Transverse colon (tissue), 4 donors: ENCODE data around the gene TTC39C. TPM values are rescaled to one million over a fixed set of nuclear protein-coding genes. Genes with fewer than 3 reads are reported as not detected.

Experiments used
- DNase-seq: peaks from one replicate; pipeline ENCODE4 v3.0.0-alpha.2; 2019
- H3K27ac ChIP-seq, 4 donors: fragments of 200-600 bp; sonication (generic); 2 replicates each; pipeline ENCODE4 v1.5.1; 2016 to 2018; ENCODE audit warnings: inconsistent platforms in 4 of 4
- H3K27me3 ChIP-seq: fragments of 200-600 bp; sonication (generic); 2 replicates; pipeline ENCODE4 v1.5.1; 2017; ENCODE audit warnings: inconsistent platforms
- H3K36me3 ChIP-seq, 4 donors: fragments of 200-600 bp; sonication (generic); 2 replicates each; pipeline ENCODE4 v1.5.1; 2017 to 2019; ENCODE audit warnings: inconsistent platforms in 4 of 4
- H3K4me1 ChIP-seq, 4 donors: fragments of 200-600 bp; sonication (generic); 2 replicates each; pipeline ENCODE4 v1.5.1; 2017 to 2020; ENCODE audit warnings: inconsistent platforms in 4 of 4
- H3K4me3 ChIP-seq, 4 donors: fragments of 200-600 bp; sonication (generic); 1 replicate in 1 of 4; 2 replicates in 3 of 4; pipeline versions ENCODE4 v1.5.1 to v1.6.1; 2017 to 2019; ENCODE audit warnings: inconsistent platforms in 4 of 4
- H3K9me3 ChIP-seq, 2 donors: fragments of 200-600 bp; sonication (generic); 2 replicates each; pipeline ENCODE4 v1.5.1; 2017 to 2019; ENCODE audit warnings: inconsistent platforms in 2 of 2
- EP300 ChIP-seq: sonication (generic); formaldehyde crosslinking; IDR thresholded peaks from one replicate; pipeline ENCODE4 v1.6.1; 2017; ENCODE audit warnings: antibody characterized with exemption, low read depth
- POLR2A ChIP-seq: fragments of 450-650 bp; IDR thresholded peaks from one replicate; pipeline ENCODE4 v1.6.1; 2016; ENCODE audit warnings: antibody characterized with exemption, mild to moderate bottlenecking, moderate library complexity
- POLR2AphosphoS5 ChIP-seq, 3 donors: sonication (generic); formaldehyde crosslinking; IDR thresholded peaks; one replicate each; pipeline ENCODE4 v1.6.1; 2016; ENCODE audit warnings: antibody characterized with exemption in 3 of 3
- WGBS, 2 donors: methylation state at CpG; one replicate each; pipeline ENCODE4 v1.1.5; 2018; ENCODE audit warnings: low coverage in 1 of 2; 5-methylcytosine and 5-hydroxymethylcytosine counted together
- in situ Hi-C, 4 donors: fragments of 200-750 bp; cut with MboI; loops; one replicate each; pipeline versions ENCODE4 v1.15.0 to v1.15.1; 2017; ENCODE audit warnings: low sequenced_read_pairs in 3 of 4, low pct_ligation_motif_present in 1 of 4, low pct_unique_long_range_greater_than_20kb in 1 of 4
- intact Hi-C: fragments of 100-400 bp; cut with DNase I; formaldehyde crosslinking; loops from one replicate; pipeline ENCODE4 v1.15.1; 2023; ENCODE audit warnings: low total_unique reads
- total RNA-seq, 4 donors: library from RNA; depleted of rRNA; stranded (reverse); fragments of >200 nt; gene quantifications; one replicate each; pipeline ENCODE4 v1.1.0, GENCODE V29; 2016
- TF ChIP-seq, protein P1 (sequence below), 5 experiments: fragments of 200-600 bp in 3 of 5; fragments of 450-650 bp in 2 of 5; sonication (generic) in 3 of 5; IDR thresholded peaks; 1 replicate in 2 of 5; 2 replicates in 3 of 5; pipeline ENCODE4 v1.5.1; 2016 to 2017; ENCODE audit warnings: antibody characterized with exemption in 5 of 5, inconsistent platforms in 3 of 5, mild to moderate bottlenecking in 2 of 5, moderate library complexity in 1 of 5

The TTC39C gene
- total RNA-seq, 4 donors from 2014 or later: 4.8 to 18.4 (median 7.4) TPM

DNA sequence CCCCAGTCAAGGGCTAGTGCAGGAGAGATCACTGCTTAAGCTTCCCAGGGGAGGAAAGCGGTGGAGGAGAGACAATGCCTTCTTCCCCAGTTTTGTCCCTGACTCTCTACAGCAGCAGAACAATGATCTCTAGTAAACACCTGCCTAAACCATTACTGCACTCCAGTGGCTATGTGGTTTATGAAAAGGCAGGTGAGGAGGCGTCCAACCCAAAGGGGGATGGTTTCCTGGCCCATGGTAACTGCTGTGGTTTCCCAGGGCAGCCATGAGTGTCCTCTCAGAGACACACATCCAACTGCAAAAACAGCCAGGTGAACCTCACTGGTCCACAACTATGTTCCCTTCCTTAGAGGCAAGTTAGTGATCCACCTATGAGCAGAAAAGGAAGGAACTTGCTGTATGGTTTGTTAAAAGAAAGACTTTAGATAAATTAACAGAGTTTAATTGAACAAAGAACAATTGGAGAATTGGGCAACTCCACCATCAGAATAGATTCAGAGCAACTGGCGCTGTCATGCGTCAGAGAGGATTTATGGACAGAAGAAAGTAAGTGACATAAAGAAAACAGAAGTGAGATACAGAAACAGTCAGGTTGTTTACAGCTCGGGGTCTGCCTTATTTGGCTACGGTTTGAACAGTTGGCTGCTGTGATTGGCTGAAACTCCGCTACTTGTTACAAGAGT lies 4.8 kb upstream of the TTC39C start:
- H3K27ac ChIP-seq: peak overlapping the region in 1 of 4 donors; percentile 7
- H3K4me3 ChIP-seq: no peak overlapping the region
- in situ Hi-C loops (no loop called here), intact Hi-C loops (no loop called here)
- TF ChIP-seq EP300 (no peak), POLR2A (no peak), POLR2AphosphoS5 (IDR thresholded peaks at IDR 0.05) (no peak)
- TF ChIP-seq, protein P1, sequence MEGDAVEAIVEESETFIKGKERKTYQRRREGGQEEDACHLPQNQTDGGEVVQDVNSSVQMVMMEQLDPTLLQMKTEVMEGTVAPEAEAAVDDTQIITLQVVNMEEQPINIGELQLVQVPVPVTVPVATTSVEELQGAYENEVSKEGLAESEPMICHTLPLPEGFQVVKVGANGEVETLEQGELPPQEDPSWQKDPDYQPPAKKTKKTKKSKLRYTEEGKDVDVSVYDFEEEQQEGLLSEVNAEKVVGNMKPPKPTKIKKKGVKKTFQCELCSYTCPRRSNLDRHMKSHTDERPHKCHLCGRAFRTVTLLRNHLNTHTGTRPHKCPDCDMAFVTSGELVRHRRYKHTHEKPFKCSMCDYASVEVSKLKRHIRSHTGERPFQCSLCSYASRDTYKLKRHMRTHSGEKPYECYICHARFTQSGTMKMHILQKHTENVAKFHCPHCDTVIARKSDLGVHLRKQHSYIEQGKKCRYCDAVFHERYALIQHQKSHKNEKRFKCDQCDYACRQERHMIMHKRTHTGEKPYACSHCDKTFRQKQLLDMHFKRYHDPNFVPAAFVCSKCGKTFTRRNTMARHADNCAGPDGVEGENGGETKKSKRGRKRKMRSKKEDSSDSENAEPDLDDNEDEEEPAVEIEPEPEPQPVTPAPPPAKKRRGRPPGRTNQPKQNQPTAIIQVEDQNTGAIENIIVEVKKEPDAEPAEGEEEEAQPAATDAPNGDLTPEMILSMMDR (IDR thresholded peaks at IDR 0.05): no peak
- 52 to 69% methylated on average over 5 to 7 of the region's 7 CpGs for WGBS, 2 donors
- peaks cover 3 to 5% (median 5%) of the 10 kb centered on the region in 4 donors for H3K4me1 ChIP-seq
- H3K9me3 ChIP-seq: no peaks in the 10 kb centered on the region
- DNase-seq: no peak
- H3K27me3 ChIP-seq: no peaks in the 10 kb centered on the region
- no peaks in the 10 kb centered on the region for H3K36me3 ChIP-seq

DNA sequence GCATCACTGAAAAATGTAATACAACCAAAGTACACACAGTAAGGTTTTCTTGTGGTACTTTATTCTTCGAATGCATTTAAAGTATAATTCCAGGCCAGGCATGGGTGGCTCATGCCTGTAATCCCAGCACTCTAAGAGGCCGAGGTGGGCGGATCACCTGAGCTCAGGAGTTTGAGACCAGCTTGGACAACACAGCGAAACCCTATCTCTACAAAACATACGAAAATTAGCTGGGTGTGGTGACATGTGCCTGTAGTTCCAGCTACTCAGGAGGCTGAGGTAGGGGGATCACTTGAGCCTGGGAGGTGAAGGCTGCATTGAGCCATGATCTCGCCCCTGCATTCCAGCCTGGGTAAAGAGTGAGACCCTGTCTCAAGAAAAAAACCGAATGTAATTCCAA lies 3.9 kb upstream of the TTC39C start:
- peaks cover 3 to 7% (median 5%) of the 10 kb centered on the region in 4 donors for H3K4me1 ChIP-seq
- H3K27me3 ChIP-seq: no peaks in the 10 kb centered on the region
- TF ChIP-seq POLR2AphosphoS5 (IDR thresholded peaks at IDR 0.05) (no peak), EP300 (no peak), POLR2A (no peak)
- TF ChIP-seq, protein P1 (IDR thresholded peaks at IDR 0.05): no peak
- H3K27ac ChIP-seq: no peak overlapping the region
- in situ Hi-C loops (no loop called here), intact Hi-C loops (no loop called here)
- WGBS, 2 donors: 80 to 91% methylated on average over 6 to 7 of the region's 7 CpGs
- no peaks in the 10 kb centered on the region for H3K36me3 ChIP-seq
- no peak for DNase-seq
- no peaks in the 10 kb centered on the region for H3K9me3 ChIP-seq
- H3K4me3 ChIP-seq: no peak overlapping the region

DNA sequence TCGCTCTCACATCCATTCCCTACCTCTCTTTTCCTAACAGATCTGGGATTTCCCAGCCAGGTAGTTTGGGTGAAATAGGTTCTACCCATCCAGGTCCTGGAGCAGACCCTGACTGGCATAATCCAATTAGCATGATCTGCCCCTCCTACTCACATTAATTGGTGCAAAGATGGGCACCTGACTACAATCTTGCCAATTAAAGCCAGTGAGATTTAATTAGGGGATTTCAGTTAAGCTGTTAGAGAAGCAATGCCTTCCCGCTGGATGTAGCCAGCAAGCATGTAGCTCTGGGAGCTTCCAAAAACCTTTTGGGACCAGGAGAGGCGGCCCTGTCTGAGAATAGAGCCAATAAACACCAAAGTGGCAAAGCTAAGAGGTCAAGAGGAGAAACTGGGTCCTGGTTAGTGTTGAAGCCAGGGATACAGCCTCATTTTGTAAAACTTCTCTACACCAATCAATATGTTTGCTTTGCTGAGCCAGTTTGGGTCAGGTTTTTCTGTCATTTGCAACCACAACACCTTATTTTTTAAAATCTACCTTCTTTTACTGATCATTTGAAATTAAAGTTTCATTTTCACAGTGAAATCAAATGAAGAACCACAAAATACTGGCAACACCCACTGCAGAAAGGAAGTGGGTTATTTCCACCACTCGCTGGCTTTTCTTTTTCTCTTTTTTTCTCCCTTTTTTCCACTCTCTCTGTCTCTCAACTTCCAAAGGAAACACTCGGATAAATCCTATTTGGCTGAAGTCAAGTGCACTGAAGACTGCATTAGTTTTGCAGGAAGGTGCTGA lies 3.2 kb upstream of the TTC39C start:
- DNase-seq: no peak
- Histone ChIP-seq H3K36me3 (no peaks in the 10 kb centered on the region), H3K4me3 (no peak overlapping the region), H3K27me3 (no peaks in the 10 kb centered on the region), H3K27ac (peak overlapping the region in 2 of 4 donors; percentile 20 to 34), H3K4me1 (peaks cover 3 to 13% (median 5%) of the 10 kb centered on the region in 4 donors), H3K9me3 (no peaks in the 10 kb centered on the region)
- intact Hi-C loops: no loop called here
- TF ChIP-seq POLR2A: no peak
- TF ChIP-seq POLR2AphosphoS5 (IDR thresholded peaks at IDR 0.05): no peak
- no peak for TF ChIP-seq EP300
- TF ChIP-seq, protein P1 (IDR thresholded peaks at IDR 0.05): no peak
- 68 to 75% methylated on average over 2 to 5 of the region's 5 CpGs for WGBS, 2 donors
- in situ Hi-C loops: no loop called here

GRCh38 chr18:24013051-24013450 lies 1.5 kb upstream of the TTC39C start:
- no peak overlapping the region for H3K27ac ChIP-seq
- no peak for DNase-seq
- H3K9me3 ChIP-seq: no peaks in the 10 kb centered on the region
- H3K36me3 ChIP-seq: no peaks in the 10 kb centered on the region
- H3K4me3 ChIP-seq: no peak overlapping the region
- peaks cover 3 to 18% (median 5%) of the 10 kb centered on the region in 4 donors for H3K4me1 ChIP-seq
- intact Hi-C loops (no loop called here), in situ Hi-C loops (no loop called here)
- 71 to 78% methylated on average over 2 of the region's 2 CpGs for WGBS, 2 donors
- H3K27me3 ChIP-seq: no peaks in the 10 kb centered on the region
- TF ChIP-seq POLR2AphosphoS5 (IDR thresholded peaks at IDR 0.05): no peak
- no peak for TF ChIP-seq POLR2A
- no peak for TF ChIP-seq EP300
- TF ChIP-seq, protein P1 (IDR thresholded peaks at IDR 0.05): no peak
